AG04450 (cell line): Measurements from ENCODE around the gene CNNM2. TPM values are rescaled to one million over a fixed set of nuclear protein-coding genes. Genes with fewer than 3 reads are reported as not detected.

Source experiments
- CTCF ChIA-PET: fragments of 300-600, 350-600 bp; formaldehyde crosslinking; extraction: SDS; loops from one replicate; lab custom pipeline; 2022; ENCODE audit warnings: antibody characterized with exemption, inconsistent platforms; lab: Charles Lee
- POLR2A ChIA-PET: fragments of 350-600 bp; formaldehyde crosslinking; extraction: SDS; loops from one replicate; lab custom pipeline; 2021; ENCODE audit warnings: antibody characterized with exemption, inconsistent platforms; lab: Yijun Ruan, JAX
- DNase-seq: peaks from one replicate; pipeline ENCODE4 v3.0.0-alpha.2; 2011; ENCODE audit warnings: low read depth, low spot score
- H3K27ac ChIP-seq: one replicate; pipeline ENCODE4 v1.5.1; 2012; ENCODE audit warnings: low read depth, low read length, control low read depth
- H3K27me3 ChIP-seq: one replicate; pipeline ENCODE4 v1.6.0; 2012; ENCODE audit warnings: low read length; ENCODE audit not compliant: control insufficient read depth, insufficient read depth
- H3K4me3 ChIP-seq: 2 replicates; pipeline ENCODE4 v1.5.1; 2011; ENCODE audit warnings: mild to moderate bottlenecking, low read depth, low read length, control low read depth
- H3K9me3 ChIP-seq: 2 replicates; pipeline ENCODE4 v1.5.1; 2012; ENCODE audit warnings: low read length; ENCODE audit not compliant: control insufficient read depth, insufficient read depth
- polyA plus RNA-seq: library from polyadenylated mRNA; depleted of rRNA; stranded (reverse); fragments of >200 nt; gene quantifications from 2 replicates; pipeline ENCODE4 v1.2.3, GENCODE V29; 2011
- TF ChIP-seq, protein P1 (sequence below): IDR thresholded peaks from 2 replicates; pipeline ENCODE4 v1.5.1; 2011; ENCODE audit warnings: low read depth, low read length, control low read depth, inconsistent platforms

CNNM2 gene
- polyA plus RNA-seq, 1 experiment: 5.2 TPM

DNA sequence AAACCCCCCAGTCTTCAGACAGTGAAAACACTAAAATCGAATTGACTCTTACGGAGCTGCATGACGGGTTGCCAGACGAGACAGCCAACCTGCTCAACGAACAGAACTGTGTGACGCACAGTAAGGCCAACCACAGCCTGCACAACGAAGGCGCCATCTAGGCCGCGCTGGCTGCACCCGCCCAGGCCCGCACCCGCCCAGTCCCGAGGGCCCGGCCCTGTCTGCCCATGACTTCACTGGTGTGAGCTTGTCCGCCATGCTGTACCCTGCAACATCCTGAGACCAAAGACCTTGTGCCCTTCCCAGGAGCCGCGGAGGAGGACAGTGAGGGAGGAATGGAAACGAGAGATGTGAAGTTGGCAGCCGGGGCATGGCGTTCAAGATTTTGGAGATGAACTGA lies 158.9 kb downstream of the CNNM2 start:
- ChIA-PET CTCF (interaction anchor here (0.6 to 1.8 kb wide), 4 partner anchors 59 to 167 kb away, joined by 3 to 6 read pairs (median 4); no protein-coding TSS in a partner anchor), POLR2A (interaction anchor here (0.7 kb wide), 1 partner anchor 163 kb away, joined by 3 read pairs; no protein-coding TSS in a partner anchor)
- no peaks in the 10 kb centered on the region for H3K9me3 ChIP-seq
- DNase-seq: no peak
- H3K27ac ChIP-seq: no peak overlapping the region
- no peaks in the 10 kb centered on the region for H3K27me3 ChIP-seq
- no peak overlapping the region for H3K4me3 ChIP-seq
- TF ChIP-seq, protein P1, sequence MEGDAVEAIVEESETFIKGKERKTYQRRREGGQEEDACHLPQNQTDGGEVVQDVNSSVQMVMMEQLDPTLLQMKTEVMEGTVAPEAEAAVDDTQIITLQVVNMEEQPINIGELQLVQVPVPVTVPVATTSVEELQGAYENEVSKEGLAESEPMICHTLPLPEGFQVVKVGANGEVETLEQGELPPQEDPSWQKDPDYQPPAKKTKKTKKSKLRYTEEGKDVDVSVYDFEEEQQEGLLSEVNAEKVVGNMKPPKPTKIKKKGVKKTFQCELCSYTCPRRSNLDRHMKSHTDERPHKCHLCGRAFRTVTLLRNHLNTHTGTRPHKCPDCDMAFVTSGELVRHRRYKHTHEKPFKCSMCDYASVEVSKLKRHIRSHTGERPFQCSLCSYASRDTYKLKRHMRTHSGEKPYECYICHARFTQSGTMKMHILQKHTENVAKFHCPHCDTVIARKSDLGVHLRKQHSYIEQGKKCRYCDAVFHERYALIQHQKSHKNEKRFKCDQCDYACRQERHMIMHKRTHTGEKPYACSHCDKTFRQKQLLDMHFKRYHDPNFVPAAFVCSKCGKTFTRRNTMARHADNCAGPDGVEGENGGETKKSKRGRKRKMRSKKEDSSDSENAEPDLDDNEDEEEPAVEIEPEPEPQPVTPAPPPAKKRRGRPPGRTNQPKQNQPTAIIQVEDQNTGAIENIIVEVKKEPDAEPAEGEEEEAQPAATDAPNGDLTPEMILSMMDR: no peak

DNA sequence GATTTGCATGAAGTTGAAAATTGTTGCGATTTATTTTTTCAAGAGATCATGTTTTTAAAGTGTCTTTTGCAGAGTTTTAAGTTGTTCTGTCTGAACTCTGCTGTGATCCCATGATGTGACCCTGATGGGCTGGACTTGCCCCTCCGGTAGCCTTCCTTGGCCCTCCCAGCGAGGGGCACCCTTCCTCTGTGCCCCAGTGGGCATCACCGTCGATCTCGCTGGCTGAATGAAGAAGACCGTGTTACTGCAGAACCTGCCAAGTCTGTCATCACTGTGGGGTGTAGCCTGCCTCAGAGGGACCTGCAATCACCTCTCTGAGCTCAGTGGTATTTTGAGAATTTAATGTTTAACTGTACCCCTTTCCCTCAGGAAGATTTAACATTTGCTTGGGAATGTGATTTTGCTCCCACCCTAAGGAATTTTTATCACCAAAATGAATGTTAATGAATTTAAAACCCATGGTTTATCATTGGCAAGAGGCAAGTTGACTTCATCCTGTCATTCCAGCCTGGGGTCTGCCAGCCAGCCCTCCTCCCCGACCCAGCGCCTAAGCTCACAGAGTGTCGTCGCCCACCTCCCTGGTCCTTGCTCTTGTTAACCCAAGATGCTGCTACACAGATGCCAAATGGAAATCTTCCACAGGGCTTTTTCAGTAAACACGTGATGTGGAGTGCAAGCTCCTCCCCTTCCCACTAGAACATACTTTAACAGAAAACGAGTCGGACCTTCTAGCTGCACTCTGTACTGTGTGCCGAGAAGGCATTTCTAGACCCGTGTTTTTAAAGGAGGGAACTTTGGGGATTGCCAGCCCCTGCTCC lies 159.6 kb downstream of the CNNM2 start:
- no peak overlapping the region for H3K27ac ChIP-seq
- H3K4me3 ChIP-seq: no peak overlapping the region
- no peaks in the 10 kb centered on the region for H3K9me3 ChIP-seq
- POLR2A ChIA-PET: no interaction called here
- CTCF ChIA-PET: interaction anchor here (1.2 to 1.8 kb wide), 2 partner anchors 161 to 167 kb away, joined by 4 to 6 read pairs; no protein-coding TSS in a partner anchor
- H3K27me3 ChIP-seq: no peaks in the 10 kb centered on the region
- DNase-seq: no peak
- TF ChIP-seq, protein P1: no peak

DNA sequence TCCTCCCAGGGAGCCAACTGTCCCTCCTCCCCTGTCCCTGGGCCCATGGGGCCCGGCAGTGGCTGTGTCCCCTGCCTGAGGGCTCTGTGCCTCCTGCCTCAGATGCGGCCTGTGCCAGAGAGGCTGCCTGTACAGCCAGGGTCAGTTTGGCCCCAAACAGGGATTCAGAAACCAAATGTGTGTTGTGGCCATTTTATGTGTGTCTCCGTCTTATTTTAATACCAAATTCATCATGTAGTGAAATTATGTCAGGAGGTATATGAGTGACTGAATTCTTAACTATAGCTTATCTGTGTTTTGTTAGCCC lies 160.2 kb downstream of the CNNM2 start:
- ChIA-PET POLR2A (no interaction called here), CTCF (interaction anchor here (1.2 kb wide), 1 partner anchor 161 kb away, joined by 4 read pairs; no protein-coding TSS in a partner anchor)
- H3K9me3 ChIP-seq: no peaks in the 10 kb centered on the region
- TF ChIP-seq, protein P1: no peak
- H3K4me3 ChIP-seq: no peak overlapping the region
- DNase-seq: no peak
- no peak overlapping the region for H3K27ac ChIP-seq
- H3K27me3 ChIP-seq: no peaks in the 10 kb centered on the region

GRCh38 chr10:103078676-103079075 lies 160.6 kb downstream of the CNNM2 start:
- Histone ChIP-seq H3K27me3 (no peaks in the 10 kb centered on the region), H3K9me3 (no peaks in the 10 kb centered on the region), H3K27ac (no peak overlapping the region), H3K4me3 (no peak overlapping the region)
- no peak for DNase-seq
- ChIA-PET POLR2A (no interaction called here), CTCF (no interaction called here)
- TF ChIP-seq, protein P1: no peak

GRCh38 chr10:103079100-103079499 lies 161.0 kb downstream of the CNNM2 start:
- no peak for DNase-seq
- Histone ChIP-seq H3K9me3 (no peaks in the 10 kb centered on the region), H3K27ac (no peak overlapping the region), H3K27me3 (no peaks in the 10 kb centered on the region), H3K4me3 (no peak overlapping the region)
- POLR2A ChIA-PET: no interaction called here
- TF ChIP-seq, protein P1: no peak
- CTCF ChIA-PET: interaction anchor here (1.8 kb wide), 1 partner anchor 165 kb away, joined by 8 read pairs; no protein-coding TSS in a partner anchor
